ENCODE results near the gene SCGB1C1.
A peak's percentile ranks its signal among the peaks of the same experiment; 100 is the strongest.

Gene SCGB1C1

GRCh38 chr11:205221-206001, 12.5 kb downstream of the SCGB1C1 start:
- DNase-seq: no peak

GRCh38 chr11:206002-206384, 13.1 kb downstream of the SCGB1C1 start:
- no peak for DNase-seq

GRCh38 chr11:206526-207207, 13.8 kb downstream of the SCGB1C1 start:
- peak; percentile 13 to 17 for DNase-seq

- peak; percentile 96 to 97 for DNase-seq
Measured at GRCh38 chr11:207208-207862, 14.5 kb downstream of the SCGB1C1 start, which contains the start of the genes BET1L and RIC8A. Gene BET1L, minus strand, starts transcription at chr11:207399. Its CDS starts 78 bp downstream, at chr11:207321. Gene RIC8A, plus strand, starts transcription at chr11:207708. Its CDS starts 1,147 bp downstream, at chr11:208855.

GRCh38 chr11:207863-208180, 14.9 kb downstream of the SCGB1C1 start:
- DNase-seq: no peak

GRCh38 chr11:208181-208916, 15.5 kb downstream of the SCGB1C1 start:
- DNase-seq: peak; percentile 57 to 65

- DNase-seq: no peak
Measured at GRCh38 chr11:208917-209260, 16.0 kb downstream of the SCGB1C1 start.

GRCh38 chr11:209275-210121, 16.6 kb downstream of the SCGB1C1 start:
- DNase-seq: no peak

- DNase-seq: no peak
Measured at GRCh38 chr11:210122-210802, 17.4 kb downstream of the SCGB1C1 start.

GRCh38 chr11:210803-211180, 17.9 kb downstream of the SCGB1C1 start:
- DNase-seq: no peak

- DNase-seq: no peak
Measured at GRCh38 chr11:211295-211694, 18.4 kb downstream of the SCGB1C1 start.

GRCh38 chr11:211741-212140, 18.9 kb downstream of the SCGB1C1 start:
- no peak for DNase-seq

GRCh38 chr11:212150-213100, 19.5 kb downstream of the SCGB1C1 start:
- no peak for DNase-seq

GRCh38 chr11:213111-213510, 20.2 kb downstream of the SCGB1C1 start:
- no peak for DNase-seq

- DNase-seq: no peak
Measured at GRCh38 chr11:214083-214482, 21.2 kb downstream of the SCGB1C1 start.

GRCh38 chr11:215581-216037, 22.7 kb downstream of the SCGB1C1 start:
- peak in 1 of 2 experiments; percentile 5 for DNase-seq

GRCh38 chr11:216081-216974, 23.4 kb downstream of the SCGB1C1 start:
- no peak for DNase-seq

- no peak for DNase-seq
Measured at GRCh38 chr11:217704-218103, 24.8 kb downstream of the SCGB1C1 start.
